Hippocampal formation (tissue), 2 donors: ENCODE results near the gene SNX9.
"Not testable (repeated sequence)": the region's sequence is repeated elsewhere in the genome, so short reads cannot be mapped to it uniquely, and the experiment has no call there.

ENCODE experiments used
- DNase-seq, 2 donors: peaks; one replicate each; lab custom pipeline; 2025; lab: John Stamatoyannopoulos, UW

The SNX9 gene

DNA sequence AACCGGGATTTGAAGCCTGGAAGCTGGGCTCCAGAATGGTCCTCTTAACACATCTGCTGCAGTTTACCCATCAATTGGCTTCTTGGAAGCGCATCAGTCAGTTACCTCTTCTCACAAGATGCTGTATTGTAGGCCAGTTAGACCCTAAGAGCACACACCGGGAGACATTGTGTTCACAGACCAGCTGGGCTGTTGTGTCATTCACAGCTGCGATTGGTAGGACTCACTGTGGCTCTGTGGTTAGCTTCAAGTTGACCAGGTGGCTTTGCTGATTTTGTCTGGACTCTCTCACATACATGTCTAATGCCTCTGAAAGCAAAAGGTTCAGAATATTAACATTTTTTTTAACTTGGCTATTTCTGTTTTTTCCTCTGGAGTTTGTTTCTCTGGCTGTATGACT lies 64.8 kb downstream of the SNX9 start:
- no peak for DNase-seq

DNA sequence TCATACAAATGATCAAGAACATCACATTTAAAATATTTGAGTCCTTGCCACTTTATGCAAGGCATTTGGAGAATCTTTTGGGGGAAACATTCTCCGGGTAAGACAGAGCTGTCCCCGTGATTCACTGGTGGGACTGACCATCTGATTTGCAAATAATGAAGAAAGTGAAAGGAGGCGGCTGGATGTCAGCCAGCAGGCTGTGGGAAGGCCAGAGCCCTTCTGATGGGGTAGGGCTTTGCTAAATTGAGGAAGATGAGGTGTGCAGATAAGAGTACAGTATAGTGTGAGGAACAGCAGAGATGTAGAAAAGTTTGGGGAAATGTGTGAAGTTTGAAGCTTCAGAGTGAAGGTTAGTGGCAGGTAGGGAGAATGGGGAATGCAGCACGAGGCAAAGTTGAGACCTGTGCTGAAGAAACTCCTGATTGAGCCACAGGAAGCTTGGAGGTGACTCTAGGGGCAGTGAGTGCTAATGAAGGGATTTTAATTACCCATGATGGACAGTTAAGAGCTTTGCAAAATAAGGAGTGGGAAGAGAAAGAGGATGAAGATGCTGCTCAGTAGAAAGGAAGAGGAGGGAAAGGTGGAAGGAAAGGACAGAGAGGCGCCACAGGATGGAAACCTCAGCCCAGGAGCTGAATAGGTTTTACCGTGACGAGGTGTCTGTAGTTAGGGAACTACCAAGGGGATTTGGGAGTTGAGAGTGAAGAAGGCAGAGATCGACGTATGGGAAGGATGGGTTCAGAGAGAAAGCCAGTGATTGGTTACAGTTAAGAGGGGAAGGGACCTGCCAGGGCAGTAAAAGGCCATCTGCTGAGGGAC lies 68.7 kb downstream of the SNX9 start:
- no peak for DNase-seq

DNA sequence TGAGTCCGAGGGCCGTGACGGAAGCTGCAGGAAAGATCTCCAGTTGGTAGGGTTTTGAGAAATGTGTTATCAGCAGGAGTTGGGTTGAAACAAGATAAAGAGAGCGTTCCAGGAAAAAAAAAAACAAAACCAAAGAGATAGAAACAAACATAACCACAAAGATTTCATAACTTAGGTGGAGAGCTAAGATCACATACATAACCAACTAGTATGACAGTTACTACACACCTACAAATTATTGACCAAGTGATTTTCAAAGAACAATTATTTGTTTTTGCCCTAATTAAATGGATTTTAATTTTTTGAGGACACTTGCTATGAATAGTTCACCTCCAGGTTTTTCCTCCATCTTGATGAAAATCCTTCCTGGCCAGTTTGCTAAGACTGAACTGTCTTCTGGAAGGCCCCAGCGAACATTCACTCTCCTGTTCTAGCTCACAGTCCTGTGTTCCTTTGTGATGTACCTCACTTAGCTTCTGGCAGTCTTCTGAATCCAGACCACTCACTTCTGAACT lies 69.4 kb downstream of the SNX9 start:
- DNase-seq = no peak

DNA sequence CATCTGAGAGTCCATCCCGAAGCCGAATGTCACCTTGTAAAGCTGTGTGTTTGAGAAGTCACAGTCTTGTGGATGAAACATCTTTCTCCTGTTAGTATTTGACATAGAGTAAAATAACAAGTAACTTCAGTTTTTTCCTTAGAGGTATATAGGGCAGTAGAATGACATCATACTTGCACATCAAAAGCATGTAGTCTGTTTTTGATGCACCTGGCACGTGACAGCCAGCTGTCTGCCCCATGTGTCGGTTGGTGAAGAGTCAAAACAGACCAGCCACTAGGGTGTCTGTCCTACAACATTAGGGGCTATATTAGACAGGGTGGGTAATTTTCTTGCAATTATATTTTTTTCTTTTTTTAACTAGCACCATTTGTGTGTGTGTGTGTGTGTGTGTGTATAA lies 70.2 kb downstream of the SNX9 start:
- no peak for DNase-seq

DNA sequence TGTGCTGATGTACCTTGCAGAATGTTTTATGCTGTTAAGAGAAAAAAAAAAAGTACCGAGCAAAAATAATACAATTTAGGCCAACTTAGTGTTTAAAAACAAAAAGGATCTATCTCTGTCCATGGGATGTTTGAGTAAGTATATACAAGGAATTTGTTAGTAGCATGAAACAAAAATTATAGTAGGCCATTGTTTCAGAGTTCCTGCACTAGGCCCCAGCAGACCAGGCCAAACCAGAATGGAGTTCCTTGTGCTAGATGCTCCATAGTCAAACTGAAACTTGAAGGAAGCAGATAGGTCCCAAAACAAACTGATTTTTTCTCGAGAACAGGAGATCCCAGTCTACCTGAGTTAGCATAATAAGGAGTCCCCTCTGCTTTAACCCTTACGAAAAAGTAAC lies 72.5 kb downstream of the SNX9 start:
- peak in 1 of 2 donors; percentile 29 for DNase-seq

DNA sequence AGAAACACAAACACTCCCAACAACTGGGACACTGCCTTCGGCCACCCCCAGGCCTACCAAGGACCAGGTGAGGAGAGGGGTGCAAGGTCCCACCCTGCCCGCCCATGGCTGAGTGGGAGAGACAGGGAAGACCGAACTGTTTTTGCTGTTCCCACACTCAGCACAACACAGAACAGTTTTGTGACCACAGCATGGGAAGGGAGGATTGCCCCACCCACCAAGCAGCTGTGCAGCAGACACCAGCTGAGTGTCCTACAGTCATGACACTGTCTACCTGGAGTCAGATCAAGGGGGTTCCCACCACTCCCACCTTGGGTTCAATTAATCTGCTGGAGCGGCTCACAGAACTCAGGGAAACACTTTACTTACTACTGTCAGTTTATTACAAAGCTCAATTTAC lies 73.9 kb downstream of the SNX9 start:
- no peak for DNase-seq

DNA sequence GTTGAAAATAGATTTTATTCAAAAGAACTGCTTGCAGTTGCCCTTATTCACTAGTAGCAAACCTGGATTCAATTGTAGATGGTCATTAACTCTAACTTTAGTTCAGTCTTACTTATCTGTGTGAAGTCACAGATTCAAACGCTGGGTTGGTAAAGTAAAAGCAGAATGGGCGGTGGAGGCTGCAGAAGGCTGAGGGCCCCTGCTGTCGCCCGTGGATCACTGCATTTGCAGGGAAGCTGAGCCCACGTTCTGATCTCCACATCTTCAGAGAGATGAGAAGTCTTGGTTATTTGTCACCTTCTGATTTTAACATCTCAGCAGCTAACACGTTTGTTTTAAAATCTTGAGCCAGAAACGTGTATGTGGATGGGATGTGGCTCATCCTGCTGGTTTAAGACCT lies 75.1 kb downstream of the SNX9 start:
- DNase-seq = peak; percentile 31 to 65

DNA sequence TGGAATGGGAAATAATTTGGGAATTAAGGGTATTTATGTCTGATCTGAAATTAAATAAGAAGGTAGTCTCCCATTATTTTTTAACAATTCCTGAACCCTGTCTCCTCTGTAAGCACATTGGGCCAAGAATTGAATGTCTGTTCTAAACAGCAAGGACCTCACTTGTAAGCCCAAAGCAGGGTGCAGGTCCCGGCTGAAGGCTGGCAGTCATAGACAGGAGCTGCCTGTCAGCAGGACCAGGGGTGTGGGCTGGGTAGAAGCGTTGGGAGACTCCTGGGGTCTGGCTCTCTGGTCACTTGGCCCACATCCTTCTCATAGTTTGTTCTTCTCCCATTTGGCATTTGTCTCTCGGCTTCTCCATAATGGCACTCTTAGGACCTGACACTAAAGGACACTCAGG lies 75.6 kb downstream of the SNX9 start:
- DNase-seq = no peak

DNA sequence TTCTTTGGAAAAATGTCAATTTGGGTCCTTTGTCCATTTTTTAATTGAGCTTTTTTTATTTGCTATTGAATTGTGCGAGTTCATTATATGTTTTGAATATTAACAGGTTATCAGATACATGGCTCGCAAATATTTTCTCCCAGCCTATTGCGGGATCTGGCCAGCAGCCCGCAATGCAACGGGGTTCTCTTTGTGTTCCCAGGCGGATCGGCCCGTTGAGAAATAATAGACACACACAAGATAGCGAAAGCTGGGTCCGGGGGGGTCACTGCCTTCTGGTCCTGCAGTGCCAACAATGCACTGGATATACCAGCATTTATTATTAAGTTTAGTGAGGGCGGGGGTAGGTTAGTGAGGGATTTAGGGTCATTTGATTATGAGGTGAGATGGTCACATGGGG lies 77.2 kb downstream of the SNX9 start:
- not testable (repeated sequence) for DNase-seq

DNA sequence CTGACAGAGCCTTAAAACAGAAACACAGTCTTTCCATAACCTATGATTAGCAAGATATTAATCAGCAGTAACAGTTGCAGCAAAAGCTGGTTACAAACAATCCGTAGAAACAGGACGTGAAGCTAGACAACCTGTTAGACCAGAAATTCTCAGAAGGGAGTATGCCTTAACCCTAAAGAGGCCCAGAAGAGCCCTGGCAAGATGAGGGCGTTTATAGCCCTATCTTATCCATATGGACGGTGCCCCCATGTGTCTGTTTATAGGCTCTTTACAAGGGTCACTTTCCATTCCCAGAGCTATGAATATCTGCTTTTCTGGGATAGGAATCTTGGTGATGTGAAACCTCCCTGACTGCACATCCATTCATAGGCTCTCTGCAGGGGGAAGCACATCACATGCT lies 77.7 kb downstream of the SNX9 start:
- DNase-seq = not testable (repeated sequence)

DNA sequence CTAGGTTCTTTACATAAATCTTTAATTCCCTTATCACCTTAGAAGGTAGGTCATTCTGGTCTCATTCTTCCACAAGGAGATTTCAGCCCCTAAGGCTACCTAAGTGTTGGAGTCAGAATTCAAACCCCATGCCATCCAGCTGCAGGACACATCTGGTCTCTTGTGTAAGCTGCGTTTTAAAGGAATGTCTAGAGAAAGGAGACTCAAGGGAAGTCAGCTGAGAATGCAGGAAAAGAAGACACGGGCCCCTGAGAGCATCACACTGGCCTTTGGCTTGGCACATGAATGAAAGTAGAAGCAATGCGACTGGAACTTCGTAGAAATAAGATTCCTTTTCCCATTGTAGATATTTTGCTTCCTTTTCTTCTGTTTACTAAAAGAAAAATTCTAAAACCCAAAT lies 82.0 kb downstream of the SNX9 start:
- DNase-seq = no peak

DNA sequence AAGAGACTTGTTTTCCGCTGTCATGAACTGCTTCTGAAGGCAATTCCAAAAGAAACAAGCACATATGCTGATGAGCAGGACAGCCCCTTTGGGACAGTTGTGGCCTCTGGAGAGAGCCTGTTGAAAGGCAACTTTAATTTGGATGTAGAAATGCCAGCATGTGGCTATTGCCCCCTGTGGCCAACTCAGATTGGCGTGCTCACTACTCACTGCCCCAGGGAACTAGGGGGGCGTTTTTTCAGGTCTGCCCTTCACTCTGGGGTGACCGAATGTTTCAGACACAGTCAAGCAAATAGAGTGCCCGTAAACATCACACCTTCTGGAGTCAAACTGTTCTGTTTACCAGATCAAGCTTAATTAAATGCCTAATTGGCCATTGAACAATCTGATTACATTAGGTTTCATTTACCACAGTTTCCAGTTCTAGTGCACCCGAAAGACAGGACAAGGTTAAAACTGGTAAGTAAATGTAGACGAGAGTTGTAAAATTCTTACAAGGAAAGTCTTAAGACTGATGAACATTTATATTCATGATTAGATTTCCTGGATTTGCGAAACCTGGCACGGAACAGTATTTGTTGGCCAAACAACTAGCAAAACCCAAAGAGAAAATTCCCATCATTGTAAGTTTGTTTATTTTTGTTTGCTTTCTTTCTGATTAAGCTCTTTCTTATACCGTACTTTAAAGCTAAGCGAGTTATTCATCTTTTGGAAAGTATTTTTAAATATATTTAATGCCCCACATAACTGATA lies 82.7 kb downstream of the SNX9 start:
- DNase-seq = no peak

DNA sequence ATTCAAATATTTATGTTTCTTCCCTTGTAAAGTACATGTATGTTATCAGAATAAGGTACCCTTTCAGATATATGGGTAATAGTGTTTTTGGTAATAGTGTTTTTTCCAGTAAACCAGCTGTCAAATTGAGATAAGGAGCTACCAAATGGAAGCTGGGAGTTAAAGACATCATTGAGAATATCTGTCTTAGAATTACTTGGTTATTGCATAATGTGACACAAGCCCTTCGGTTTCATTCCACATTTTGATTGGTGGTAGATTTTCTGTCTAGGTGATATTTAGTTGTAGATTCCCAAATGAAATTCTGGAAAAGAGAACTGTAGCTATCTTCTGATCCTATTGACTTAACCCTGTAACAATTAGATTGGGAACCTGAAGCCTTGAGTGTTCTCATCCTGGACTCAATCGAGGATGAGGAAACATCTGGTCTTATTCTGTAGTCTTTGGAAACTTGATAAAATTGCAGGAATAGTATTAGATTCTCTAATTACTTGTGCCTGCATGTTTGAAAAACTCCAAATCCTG lies 83.6 kb downstream of the SNX9 start:
- DNase-seq = no peak

DNA sequence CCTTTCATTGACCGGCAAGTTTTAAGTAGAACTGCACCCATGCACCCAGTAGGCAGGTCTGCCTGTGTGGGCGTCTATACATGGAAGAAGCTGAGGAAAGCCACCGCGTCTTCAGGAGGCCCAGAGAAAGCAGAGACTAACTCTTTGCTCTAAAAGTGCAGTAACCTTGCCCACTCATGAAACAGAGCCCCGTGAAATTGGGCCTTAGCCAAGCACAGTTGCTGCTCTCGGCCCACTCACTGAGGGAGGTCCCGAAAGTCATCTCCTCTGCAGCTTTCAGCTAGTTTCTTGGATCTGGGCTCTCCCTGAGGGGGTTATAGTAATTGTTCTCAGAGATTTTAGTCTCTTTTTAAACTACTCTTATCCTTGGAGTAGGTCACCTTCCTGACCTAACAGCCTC lies 84.6 kb downstream of the SNX9 start:
- DNase-seq = no peak

DNA sequence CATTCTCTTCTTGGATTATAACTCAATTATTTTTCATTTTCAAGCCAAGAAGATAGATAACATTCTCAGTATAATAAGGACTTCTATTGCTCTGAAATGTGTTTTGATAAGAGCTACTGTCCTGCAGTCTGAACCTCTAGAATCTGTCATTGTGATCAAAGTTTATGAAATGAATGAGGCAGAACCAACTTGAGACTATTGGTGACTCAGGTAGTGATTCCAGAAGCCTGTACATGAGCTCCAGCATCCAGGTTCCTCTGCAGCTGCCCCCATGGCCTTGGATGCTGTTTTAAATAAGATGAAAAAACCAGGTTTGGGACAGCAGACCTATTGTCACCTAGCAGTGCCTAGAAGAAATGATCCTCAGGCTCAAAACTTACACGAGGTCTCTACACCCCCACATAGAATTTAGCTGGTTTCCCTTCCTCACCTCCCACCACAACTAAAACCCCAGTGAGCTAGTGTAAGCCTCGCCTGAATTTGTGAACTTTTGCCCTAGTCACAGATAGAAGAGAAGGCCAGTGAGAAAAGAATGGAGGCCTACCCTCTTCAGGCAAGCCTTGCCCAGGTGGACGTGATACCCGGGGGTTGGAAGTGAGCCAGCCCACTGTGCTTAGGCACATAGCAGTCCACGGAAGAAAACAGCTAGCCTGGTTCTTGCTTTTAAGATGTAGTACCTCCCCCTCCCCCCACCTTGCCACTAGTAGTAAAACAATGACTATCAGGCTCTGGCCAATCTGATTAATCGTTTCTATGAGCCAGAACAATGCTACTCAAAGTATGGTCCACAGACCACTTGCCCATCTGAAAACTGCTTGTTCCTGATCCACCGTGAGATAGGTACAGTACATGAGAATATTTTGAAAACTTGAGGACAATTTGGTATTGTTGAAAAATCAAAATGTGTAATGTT lies 85.6 kb downstream of the SNX9 start:
- DNase-seq = no peak

DNA sequence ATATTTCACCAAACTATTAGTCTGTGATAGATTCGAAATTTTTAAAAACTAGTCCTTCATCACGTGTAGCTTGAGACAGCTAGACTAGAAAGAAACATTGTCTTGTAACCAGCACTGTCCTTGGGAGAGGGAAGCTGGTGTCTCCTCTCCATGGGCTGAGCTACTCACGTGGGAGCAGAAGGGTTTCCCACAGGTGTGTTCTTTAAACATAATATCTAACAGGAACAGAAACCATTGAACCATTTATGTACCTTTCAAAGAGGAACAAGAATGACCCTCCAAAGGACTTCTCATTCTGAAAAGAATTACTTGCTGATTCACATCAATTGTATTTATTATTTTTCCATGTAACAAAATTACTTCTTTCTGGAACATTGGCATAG lies 86.2 kb downstream of the SNX9 start:
- DNase-seq = no peak

DNA sequence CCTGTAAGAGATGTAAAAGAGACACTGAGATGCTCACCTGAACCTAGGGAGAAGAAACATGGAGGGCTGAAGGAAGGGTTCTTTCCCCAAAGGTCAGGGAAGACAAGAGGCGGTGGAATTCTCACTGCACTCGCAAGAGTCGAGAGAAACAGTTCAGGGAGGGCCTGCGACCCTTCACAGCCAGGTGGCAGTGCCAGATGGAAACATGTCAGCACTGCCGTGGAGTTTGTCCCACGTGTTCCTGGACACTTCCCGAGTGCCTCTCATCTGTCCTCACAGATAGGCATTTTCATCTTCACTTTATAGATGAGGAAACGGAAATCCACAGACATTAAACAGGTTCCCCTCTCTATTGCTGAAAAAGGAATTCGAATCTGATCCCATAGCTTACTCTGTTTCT lies 88.2 kb downstream of the SNX9 start:
- DNase-seq = no peak

DNA sequence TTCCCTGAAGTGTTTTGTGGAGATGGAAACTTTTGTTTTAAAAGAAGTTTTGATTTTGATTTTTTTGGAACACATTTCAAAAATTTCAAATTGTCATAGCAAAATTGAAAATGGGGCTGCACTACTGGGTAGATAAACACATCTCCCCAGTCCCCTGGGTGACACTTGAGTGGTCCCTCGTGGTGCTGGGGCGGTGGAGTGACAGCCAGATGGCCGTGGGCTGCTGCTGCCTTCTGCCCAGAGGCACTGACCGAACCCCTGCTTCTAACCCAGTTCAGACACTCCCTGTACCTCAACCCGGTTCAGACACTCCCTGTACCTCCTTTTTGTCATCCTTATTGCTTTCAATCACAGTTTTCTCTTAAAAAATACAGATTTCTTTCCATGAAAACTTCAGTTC lies 88.7 kb downstream of the SNX9 start:
- DNase-seq = no peak

DNA sequence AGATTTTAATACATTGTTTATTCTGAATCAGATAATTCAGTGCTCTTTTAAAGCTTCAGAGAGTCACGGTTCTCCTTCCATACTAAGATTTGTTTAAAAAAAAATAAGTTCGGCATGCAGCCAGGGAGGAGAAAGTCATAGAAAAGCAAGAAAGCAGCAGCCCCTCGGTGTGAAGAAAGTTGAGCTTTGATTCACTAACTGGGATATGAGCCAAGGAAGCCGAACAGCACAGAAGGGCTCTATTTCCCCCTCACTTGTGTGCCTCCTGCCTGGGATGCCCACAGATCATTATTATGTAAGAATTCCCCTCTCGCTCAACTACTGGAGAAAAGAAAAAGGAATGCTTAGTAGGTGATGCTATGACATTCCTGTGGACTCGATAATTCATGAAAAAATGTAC lies 89.3 kb downstream of the SNX9 start:
- DNase-seq = peak; percentile 46 to 87

DNA sequence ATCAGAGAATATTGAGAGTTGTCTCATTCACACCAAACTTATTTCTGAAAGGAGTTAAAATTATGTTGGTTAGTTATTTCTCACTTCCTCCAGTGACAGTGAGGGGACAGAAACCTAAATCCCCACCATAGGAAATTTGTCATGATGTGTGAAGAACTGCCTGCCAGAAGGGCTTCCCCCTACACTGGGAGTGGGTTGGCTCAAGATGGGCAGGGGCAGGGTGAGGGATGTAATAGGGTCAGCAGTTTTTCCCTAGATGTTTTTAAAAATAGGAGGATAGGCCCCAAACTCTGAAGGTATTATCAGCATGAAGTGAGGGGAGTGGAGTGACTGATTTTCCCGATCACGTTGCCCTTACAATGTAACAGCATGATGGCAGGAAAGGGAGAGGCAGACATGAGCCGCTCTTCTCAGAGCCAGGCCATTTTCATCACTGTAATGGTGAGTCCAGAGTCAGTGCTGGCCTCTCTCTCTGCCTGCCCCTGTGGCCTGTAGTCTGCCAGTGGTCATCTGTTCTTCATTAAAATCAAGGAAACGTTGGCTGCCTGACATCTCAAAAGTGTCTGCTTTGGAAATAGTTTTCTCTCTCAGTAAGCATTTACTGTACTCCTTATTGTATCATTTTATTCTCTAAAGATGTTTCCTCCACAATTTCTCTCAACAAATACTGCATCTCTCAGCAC lies 98.8 kb downstream of the SNX9 start:
- DNase-seq = no peak

DNA sequence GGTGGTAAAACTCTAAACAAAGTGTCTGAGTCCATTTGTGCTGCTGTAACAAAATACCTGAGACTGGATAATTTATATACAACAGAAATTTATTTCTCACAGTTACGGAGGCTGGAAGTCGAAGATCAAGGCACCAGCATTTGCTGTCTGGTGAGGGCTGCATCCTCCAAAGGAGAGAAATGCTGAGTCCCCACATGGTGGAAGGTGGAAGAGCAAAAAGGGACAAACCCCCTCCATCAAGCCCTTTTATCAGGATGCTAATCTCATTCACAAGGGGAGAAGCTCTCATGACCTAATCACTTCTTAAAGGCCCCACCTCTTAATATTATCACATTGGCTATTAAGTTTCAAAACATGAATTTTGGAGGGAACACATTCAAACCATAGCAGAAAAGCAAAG lies 102.7 kb downstream of the SNX9 start:
- no peak for DNase-seq
